C4-2B (cell line): Measurements from ENCODE around the gene CATSPERD.
"Not testable (repeated sequence)": the region's sequence is repeated elsewhere in the genome, so short reads cannot be mapped to it uniquely, and the experiment has no call there.

Experiments used
- H3K27ac ChIP-seq: fragments of 450-650 bp; 2 replicates; pipeline ENCODE4 v1.5.1; 2017
- ZFX ChIP-seq: fragments of 450-650 bp; IDR thresholded peaks from 2 replicates; pipeline ENCODE4 v1.6.1; 2017
- TF ChIP-seq, protein P1 (sequence below): fragments of 450-650 bp; conservative IDR thresholded peaks from 2 replicates; pipeline ENCODE4 v1.5.1; 2017; ENCODE audit warnings: mild to moderate bottlenecking

CATSPERD gene

DNA sequence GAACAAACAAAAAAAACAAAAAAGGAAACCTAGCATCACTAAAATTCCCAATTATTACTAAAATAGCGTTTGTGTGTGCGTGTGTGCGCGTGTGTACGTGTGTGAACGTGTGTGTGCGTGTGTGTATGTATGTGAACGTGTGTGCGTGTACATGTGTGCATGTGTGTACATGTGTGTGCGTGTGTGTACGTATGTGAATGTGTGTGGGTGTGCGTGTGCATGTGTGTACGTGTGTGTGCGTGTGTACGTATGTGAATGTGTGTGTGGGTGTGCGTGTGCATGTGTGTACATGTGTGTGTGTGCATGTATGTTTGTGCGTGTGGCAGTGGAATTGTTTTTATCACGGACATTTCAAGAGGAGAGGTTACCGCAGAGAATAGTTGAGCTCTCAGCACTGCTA lies 21.6 kb downstream of the CATSPERD start:
- no peak overlapping the region for H3K27ac ChIP-seq
- no peak for TF ChIP-seq ZFX
- TF ChIP-seq, protein P1, sequence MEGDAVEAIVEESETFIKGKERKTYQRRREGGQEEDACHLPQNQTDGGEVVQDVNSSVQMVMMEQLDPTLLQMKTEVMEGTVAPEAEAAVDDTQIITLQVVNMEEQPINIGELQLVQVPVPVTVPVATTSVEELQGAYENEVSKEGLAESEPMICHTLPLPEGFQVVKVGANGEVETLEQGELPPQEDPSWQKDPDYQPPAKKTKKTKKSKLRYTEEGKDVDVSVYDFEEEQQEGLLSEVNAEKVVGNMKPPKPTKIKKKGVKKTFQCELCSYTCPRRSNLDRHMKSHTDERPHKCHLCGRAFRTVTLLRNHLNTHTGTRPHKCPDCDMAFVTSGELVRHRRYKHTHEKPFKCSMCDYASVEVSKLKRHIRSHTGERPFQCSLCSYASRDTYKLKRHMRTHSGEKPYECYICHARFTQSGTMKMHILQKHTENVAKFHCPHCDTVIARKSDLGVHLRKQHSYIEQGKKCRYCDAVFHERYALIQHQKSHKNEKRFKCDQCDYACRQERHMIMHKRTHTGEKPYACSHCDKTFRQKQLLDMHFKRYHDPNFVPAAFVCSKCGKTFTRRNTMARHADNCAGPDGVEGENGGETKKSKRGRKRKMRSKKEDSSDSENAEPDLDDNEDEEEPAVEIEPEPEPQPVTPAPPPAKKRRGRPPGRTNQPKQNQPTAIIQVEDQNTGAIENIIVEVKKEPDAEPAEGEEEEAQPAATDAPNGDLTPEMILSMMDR = no peak

DNA sequence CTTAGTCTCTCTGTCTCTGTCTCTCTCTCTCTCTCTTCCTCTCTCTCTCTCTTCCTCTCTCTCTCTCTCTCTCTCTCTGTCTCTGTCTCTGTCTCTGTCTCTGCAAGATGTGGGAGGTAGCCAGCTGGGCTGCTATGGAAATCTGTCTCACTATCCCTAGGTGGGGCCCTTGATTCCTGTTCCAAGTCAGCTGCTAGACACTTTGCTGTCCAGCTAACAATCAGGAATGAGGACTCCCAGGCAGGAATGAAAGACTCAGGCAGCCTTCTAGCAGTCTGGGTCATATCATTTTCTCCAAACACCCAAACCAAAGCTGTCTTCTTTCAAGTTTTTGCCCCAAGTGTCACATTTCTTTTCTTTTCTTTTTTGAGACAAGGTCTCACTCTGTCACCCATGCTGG lies 23.2 kb downstream of the CATSPERD start:
- no peak for TF ChIP-seq ZFX
- TF ChIP-seq, protein P1 = no peak
- H3K27ac ChIP-seq = no peak overlapping the region

DNA sequence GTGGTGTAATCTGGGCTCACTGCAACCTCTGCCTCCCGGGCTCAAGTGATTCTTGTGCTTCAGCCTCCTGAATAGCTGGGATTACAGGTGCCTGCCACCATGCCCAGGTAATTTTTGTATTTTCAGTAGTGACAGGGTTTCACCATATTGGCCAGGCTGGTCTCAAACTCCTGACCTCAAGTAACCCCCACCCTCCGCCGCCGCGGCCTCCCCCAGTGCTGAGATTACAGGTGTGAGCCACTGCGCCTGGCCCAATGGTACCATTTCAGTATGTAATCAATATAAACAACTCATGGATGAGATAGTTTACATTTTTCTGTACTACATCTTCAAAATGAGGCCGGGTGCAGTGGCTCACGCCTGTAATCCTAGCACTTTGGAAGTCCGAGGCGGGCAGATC lies 24.6 kb downstream of the CATSPERD start:
- not testable (repeated sequence) for H3K27ac ChIP-seq

DNA sequence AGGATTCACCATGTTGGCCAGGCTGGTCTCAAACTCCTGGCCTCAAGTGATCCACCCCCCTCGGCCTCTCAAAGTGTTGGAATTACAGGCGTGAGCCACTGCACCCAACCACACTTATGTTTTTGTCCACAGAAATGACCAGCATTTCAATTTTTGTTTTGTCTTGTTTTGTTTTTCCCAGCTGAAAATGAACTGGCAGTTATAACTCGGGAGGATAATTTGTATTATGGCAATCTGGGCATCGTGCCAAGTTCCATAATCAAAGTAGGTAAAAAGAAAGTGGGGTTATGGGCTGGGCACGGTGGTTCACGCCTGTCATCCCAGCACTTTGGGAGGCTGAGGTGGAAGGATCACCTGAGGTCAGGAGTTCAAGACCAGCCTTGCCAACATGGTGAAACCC lies 28.5 kb downstream of the CATSPERD start:
- not testable (repeated sequence) for H3K27ac ChIP-seq

DNA sequence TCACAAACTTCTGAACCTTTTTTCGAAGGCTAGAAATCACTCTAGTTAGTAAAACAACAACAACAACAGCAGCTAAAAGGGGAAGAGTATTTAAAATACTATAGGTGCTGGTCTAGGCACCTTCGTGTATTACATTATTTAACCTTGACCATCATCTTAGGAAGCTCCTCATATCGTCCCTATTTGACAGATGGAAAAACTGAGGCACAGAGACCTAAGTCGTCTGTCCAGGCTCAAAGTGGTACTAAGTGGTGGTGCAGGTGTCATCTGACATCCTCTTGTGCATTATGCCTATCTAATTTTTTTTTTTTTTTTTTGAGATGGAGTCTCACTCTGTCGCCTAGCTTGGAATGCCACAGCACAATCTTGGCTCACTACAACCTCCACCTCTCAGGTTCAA lies 29.1 kb downstream of the CATSPERD start:
- no peak overlapping the region for H3K27ac ChIP-seq
- no peak for TF ChIP-seq ZFX
- TF ChIP-seq, protein P1 = no peak

DNA sequence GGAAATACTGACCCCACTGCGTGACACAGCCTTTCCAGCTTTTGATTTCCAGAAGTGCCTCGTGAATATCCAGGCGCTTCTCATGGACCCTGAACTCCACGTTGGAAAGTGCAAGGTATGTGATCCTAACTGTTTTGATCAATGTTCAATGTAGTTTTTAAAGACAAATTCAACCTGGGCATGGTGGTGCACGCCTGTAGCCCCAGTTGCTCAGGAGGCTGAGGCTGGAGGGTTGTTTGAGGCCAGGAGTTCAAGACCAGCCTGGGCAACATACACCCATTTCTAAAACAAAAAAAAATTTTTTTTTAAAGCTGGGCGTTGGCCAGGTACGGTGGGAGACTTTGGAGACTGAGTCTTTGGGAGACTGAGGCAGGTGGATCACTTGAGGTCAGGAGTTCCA lies 31.3 kb downstream of the CATSPERD start:
- no peak overlapping the region for H3K27ac ChIP-seq
- no peak for TF ChIP-seq ZFX
- TF ChIP-seq, protein P1 = no peak

DNA sequence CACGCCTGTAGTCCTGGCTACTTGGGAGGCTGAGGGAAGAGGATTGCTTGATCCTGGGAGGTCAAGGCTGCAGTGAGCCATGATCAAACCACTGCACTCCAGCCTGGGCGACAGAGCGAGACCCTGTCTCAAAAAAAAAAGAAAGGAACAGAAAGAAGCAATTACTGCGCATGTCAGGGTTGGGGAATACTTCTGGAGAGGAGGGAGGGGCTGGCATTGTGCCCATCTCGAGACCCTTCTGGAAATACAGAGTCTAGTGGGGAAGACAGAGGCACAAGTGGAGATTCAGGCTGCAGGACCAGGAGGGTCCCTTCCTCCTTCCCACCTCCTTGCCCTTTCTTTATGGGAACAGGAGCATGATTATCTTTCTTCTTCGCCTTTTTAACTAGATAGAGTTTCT lies 33.3 kb downstream of the CATSPERD start:
- TF ChIP-seq, protein P1 = no peak
- TF ChIP-seq ZFX = no peak

DNA sequence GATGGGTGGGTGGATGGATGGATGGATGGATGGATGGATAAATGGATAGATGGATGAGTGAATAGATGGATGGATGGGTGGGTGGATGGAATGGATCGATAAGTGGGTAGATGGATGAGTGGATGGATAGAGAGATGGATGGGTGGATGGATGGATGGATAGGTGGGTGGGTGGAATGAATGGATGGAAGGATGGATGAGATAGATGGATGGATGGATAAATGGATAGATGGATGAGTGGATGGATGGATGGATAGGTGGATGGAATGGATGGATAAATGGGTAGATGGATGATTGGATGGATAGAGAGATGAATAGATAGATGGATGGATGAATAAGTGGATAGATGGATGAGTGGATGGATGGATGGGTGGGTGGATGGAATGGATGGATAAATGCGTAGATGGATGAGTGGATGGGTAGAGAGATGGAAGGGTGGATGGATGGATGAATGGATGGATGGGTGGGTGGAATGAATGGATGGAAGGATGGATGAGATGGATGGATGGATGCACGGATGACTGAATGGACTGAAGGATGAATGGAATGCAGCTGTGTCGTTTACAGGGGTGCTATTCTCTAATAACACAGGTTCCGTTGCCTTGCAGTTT lies 42.3 kb downstream of the CATSPERD start:
- no peak overlapping the region for H3K27ac ChIP-seq
- TF ChIP-seq, protein P1 = no peak

More for the DNA sequence above, 33.3 kb downstream of the CATSPERD start:
- H3K27ac ChIP-seq = no peak overlapping the region
